ENCODE data around the gene CBARP.
A peak's percentile ranks its signal among the peaks of the same experiment; 100 is the strongest.

CBARP gene

DNA sequence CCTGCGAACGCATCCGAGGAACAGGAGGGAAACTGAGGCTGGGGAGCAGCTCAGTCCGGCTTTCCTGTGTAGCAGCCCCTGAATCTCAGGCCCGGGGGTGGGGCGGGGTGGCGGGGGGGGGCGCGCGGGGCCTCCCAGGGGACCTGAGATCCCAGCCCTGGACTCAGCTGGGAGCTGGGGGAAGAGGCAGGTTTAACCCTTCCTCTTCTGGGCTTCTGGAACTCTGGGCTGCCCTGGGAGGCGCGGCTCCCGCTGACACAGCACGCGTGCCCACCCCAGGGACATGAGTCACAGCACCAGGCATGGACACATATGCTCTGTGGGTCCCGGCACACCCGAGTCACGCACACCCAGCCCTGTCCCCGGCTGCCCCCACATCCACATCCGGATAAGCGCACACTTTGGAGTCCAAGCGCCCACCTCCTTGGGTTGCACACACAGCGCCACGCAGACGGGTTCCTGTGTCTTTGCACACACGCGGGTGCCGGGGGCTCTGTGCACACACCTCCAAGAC lies 27.9 kb upstream of the CBARP start:
- peak; percentile 80 for DNase-seq (ENCODE audit: low spot score)

GRCh38 chr19:1264801-1265614 lies 27.2 kb upstream of the CBARP start:
- peak; percentile 84 for DNase-seq (ENCODE audit: low spot score)

DNA sequence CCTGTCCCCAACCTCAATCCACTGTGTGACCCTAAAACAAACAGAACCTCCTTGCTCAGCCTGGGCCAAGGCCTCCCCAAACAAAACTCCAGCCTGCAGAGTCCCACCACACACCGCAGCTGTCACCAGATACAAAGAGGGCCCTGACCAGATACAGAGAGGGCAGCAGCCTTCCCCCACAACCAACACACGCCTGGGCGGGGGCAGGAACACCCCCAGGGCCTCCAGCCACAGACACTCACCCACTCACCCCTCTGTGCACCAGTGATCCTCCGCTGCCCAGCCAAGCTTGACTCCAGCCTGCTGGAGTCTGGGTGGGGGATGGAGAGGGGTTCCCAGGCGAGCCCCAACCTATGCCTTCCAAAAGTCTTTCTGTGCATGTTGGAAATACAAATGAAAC lies 25.4 kb upstream of the CBARP start:
- no peak for DNase-seq (ENCODE audit: low spot score)

DNA sequence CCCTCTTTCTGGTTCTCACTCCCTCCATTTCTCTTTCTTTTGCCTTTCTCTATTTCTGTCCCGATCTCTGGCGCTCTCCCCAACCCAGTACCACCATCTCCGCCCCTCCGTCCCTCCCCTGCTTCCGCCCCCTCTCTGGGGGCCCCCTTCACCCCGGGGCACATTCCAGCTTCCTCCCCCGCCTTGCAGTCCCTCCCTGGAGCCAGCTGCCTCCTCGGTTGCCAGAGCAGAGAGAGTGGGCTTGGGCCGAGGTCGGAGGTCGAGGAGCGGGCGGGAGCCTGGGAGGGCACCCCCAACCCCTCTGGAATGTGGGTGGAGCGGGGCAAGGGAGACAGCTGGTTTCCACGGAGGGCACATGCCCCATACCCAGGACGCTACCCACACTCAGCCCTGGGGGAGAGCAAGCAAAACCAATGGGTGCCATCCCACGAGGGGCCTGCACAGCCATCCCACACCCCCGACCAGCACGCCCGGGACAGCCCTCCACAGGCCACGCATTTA lies 24.9 kb upstream of the CBARP start:
- no peak for DNase-seq (ENCODE audit: low spot score)

- DNase-seq (ENCODE audit: low spot score), result no peak
Observed at GRCh38 chr19:1261798-1262622, 24.2 kb upstream of the CBARP start.

DNA sequence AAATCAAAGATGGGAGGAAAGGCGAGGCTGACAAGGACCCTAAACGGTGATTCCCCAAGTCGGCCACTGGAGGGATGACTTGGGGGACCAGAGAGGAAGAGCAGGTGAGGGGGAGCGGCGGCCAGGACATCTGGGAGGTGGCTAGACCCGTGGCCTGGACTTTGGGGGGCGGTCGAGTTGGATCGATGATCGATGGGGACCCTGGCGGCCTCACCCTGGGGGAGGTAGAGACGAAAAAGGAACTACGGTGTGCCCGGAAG lies 23.7 kb upstream of the CBARP start:
- no peak for DNase-seq (ENCODE audit: low spot score)

DNA sequence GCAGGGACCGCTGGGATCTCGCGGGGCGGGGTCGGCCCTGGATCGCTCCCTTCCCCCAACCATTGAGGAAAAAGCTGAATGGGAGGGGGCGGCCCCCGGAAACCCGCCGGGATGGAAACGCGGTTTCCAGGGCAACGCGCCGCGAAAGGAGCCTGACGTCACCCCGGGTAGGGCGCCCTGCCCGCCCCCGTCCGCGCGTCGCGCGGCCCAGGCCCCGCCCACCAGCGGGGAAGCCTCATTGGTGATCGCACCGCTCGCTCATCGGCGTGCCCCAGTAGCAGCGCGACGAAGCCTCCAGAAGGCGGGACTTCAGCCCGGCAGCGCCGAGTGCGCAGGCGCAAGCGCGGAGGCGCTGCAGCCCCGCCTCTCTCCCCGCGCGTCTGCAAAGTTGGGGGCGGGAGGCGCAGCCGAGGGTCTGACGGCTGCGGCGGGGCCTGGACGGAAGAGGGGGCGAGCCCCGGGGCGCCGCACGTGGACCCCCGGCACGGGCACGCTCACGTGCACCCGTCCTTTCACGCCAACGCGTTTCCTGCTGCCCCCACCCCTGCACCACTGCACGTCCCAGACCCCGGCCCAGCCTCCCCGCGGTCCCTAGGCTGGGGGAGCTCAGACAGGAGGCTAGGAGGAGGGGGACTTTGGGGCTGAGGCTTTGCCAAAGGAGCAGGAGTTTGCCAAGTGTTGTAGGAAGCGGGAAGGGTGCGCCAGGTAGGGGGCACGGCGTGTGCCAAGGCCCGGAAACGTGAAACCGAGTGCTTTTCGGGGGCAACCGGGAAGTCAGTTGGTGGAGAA lies 23.1 kb upstream of the CBARP start:
- DNase-seq (ENCODE audit: low spot score), result peak; percentile 94

GRCh38 chr19:1259876-1260748 lies 22.3 kb upstream of the CBARP start:
- DNase-seq (ENCODE audit: low spot score), result no peak

DNA sequence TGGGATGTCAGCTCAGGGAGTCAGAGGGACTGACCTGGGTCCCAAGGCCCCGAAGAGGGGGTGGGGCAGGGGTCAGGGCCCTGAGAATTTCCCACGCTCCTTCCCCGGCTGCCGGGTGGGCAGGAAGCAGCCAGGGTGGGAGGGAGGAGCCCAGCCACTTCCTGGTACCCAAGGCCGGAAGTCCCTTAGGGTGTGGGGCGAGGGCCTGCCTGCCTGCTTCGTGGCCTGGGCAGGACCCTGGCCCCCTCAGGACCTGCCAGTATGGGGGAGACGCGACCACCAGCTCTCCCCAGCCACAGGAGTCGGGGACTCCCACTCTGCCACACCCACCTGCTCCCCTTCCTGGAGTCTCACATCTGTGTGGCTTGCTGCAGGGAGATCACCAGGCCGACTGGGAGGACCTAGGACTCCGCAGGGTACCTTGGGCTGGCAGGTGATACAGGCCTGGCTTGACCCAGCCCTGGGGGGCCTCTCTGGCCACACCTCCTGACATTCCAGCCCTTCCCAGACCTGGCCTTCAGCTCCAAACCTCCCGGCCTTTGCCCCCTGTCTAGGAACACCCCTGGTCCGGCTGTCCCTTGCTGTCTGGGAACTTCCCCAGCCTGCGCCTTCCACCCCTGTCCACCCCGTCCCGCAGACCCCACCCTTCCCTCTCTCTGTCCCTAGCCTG lies 21.5 kb upstream of the CBARP start:
- no peak for DNase-seq (ENCODE audit: low spot score)

DNA sequence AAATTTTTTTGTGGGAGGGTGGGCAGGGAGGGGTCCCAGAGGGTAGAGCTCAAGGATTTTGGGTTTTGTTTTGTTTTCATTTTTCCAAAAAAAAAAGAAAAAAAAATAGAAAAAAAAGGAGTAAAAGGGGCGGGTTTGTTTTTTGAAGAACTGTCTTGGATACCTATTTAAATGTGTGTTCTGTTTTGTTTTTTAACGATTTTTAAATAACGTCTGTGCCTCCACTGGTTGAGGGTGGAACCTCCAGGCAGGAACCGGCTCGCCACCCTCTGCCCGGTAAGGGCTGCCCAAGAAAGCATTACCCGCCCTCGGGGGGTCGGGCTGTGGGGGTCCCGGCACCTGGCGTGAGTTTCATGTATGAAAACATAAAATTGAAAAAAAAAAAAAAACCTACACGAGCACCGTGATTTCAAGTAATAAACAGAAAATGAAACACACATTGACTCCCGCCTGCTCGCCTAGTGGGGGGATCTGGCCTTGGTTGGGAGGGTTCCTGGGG lies 21.0 kb upstream of the CBARP start:
- DNase-seq (ENCODE audit: low spot score), result no peak

GRCh38 chr19:1258163-1258492 lies 20.3 kb upstream of the CBARP start:
- no peak for DNase-seq (ENCODE audit: low spot score)

- no peak for DNase-seq (ENCODE audit: low spot score)
Observed at GRCh38 chr19:1257475-1258162, 19.8 kb upstream of the CBARP start.

DNA sequence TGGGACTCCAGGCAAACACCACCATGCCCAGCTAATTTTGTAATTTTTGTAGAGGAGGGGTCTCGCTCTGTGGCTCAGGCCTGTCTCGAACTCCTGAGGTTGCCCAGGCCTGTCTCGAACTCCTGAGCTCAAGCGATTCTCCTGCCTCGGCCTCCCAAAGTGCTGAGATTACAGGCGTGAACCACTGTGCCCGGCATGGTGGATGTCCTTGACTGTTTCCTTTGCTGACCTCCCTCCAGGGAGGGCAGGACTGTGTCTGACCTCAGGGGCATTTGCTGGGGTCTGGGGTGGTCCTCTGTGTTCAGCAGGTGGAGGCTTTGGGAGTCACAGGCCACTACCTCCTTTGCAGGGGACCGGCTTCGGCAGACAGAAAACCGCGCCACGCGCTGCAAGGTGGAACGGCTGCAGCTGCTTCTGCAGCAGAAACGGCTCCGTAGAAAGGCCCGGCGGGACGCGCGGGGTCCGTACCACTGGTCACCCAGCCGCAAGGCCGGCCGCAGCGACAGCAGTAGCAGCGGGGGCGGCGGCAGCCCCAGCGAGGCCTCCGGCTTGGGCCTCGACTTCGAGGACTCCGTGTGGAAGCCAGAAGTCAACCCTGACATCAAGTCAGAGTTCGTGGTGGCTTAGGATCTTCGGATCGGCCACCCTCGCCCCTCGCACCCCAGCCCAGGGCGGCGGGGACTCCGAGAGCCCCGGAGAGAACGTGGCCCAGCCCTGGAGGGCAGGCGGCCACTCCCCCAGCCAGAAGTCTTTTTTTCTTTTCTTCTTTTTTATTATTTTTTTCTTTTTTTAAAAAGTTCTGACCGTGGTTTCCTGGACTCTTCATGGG lies 19.1 kb upstream of the CBARP start:
- DNase-seq (ENCODE audit: low spot score), result no peak

GRCh38 chr19:1255186-1256161 lies 17.7 kb upstream of the CBARP start:
- DNase-seq (ENCODE audit: low spot score), result no peak

DNA sequence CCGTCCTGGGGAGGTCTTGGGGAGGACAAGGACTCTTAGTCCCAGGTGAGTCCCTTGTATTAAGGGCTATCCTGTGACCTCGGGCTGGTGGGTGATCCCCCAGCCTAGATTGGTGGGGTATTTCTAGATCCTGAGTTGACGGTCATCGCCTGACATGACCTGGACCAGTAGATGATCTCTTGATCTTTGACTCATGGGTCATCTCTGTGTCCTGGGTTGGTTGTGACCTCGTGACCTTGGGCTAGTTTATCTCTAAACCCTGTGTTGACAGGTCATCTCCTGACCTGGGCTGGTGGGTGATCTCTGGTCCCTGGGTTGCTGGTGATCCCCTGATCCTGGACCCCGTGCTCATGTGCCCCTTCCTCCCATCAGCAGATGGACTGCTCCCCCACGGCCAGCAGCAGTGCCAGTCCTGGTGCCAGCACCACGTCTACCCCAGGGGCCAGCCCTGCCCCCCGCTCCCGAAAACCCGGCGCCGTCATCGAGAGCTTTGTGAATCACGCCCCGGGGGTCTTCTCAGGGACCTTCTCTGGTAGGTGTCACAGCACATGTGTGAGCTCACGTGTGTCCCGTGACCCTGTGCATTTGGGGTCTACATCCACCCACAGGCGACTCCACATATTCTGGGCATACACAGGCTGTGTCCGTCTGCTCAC lies 16.9 kb upstream of the CBARP start:
- DNase-seq (ENCODE audit: low spot score), result no peak

DNA sequence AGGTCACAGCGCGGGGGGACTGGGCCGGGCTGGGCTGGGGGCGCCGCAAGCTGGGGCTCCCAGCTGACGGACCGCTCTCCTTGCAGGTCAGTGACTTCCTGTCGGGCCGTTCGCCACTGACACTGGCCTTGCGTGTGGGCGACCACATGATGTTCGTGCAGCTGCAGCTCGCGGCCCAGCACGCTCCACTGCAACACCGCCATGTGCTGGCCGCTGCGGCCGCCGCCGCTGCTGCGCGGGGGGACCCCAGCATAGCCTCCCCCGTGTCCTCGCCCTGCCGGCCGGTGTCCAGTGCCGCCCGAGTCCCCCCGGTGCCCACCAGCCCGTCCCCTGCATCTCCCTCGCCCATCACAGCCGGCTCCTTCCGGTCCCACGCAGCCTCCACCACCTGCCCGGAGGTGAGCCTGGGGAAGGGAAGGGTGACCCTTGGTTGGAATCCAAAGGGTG lies 16.3 kb upstream of the CBARP start:
- no peak for DNase-seq (ENCODE audit: low spot score)

- DNase-seq (ENCODE audit: low spot score), result peak; percentile 39
Observed at GRCh38 chr19:1253514-1254080, 15.8 kb upstream of the CBARP start.

Data from AG20443 (cell line).